ENCODE results near the gene SIL1. TPM values are rescaled to one million over a fixed set of nuclear protein-coding genes. Genes with fewer than 3 reads are reported as not detected.
A peak's percentile ranks its signal among the peaks of the same experiment; 100 is the strongest.

The SIL1 gene
- total and polyA plus RNA-seq, 2 of the 4 experiments (the other 2 are of a cell fraction) = 56.1 to 66.0 TPM

DNA sequence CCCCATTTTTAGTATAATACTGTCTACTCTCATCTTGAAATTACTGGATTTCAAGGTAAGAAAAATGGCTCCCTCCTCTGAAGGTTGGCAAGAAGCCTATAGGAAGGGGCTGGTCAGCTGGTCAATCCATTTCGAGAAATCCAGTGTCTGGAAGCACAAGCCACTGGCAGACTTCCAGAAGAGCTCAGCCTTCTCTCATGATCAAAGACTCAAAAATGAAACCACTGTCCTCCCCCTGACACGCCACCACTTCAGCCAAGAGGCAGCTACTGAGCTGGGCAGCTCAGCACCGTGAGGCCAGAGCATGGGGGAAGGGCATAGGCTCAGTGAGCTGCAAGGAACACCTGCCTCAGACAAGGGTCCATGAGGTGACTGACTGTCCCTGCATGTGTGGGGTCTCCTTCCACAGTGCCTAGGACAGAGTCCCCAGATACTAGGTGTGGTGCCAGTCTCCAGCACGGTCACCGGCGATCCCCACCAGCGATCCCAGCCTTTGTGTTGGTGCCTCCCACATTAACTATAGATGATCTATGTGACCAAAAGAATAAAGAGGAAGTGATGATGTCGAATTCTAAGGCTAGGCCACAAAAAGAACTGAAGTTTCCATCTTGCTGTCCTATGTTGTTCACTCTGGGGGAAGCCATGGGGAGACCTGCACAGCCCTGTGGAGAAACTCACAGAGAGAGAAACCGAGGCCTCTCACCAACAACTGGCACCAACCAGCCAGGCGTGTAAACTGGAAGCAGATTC is 222.9 kb downstream of the SIL1 start:
- no peaks in the 10 kb centered on the region for H4K20me1 ChIP-seq (ENCODE audit: insufficient read depth, low read length)
- peak overlapping the region; percentile 17 for H2AFZ ChIP-seq (replicated peaks; ENCODE audit: low read length, poor library complexity)
- H3K56ac ChIP-seq (ENCODE audit: extremely low read depth, insufficient read depth, low read length) = no peak overlapping the region
- no peaks in the 10 kb centered on the region for H3K36me3 ChIP-seq (ENCODE audit: control insufficient read depth, insufficient read depth, low read length)
- peak overlapping the region; percentile 36 for H2BK5ac ChIP-seq (ENCODE audit: low read depth, low read length, poor library complexity, severe bottlenecking)
- no peak overlapping the region for H3K18ac ChIP-seq (ENCODE audit: low read depth, low read length)
- intact Hi-C loops (cut with micrococcal nuclease) = no loop called here
- H2BK15ac ChIP-seq (ENCODE audit: low read depth, low read length) = no peak overlapping the region
- CTCF ChIA-PET = interaction anchor here (0.9 kb wide), 1 partner anchor 12 kb away, joined by 3 read pairs; no protein-coding TSS in a partner anchor
- WGBS, 2 experiments (ENCODE audit: extremely low coverage in 2 of 2, insufficient read length in 1 of 2) = no CpG with 5 or more reads among the region's 10 CpGs
- no peak overlapping the region; the same call in 1 of the 2 replicates for H3K14ac ChIP-seq (replicated peaks; ENCODE audit: low read depth, low read length)
- no peak overlapping the region for H3K27ac ChIP-seq (ENCODE audit: insufficient read depth, low read length)
- H3K9ac ChIP-seq (ENCODE audit: low read depth, low read length) = no peak overlapping the region
- H2BK120ac ChIP-seq (ENCODE audit: low read depth, low read length) = no peak overlapping the region
- ATAC-seq (ENCODE audit: low read depth) (peak; percentile 50), DNase-seq (peak; percentile 84)
- H4K91ac ChIP-seq (ENCODE audit: insufficient read depth, low read depth, low read length) = no peak overlapping the region
- peaks cover 9% of the 10 kb centered on the region for H3K4me1 ChIP-seq (ENCODE audit: control insufficient read depth, insufficient read depth, low read length)
- no peak overlapping the region; a peak in 1 of 4 replicates for H4K8ac ChIP-seq (ENCODE audit: low read depth in 2 of 2, low read length in 2 of 2)
- peaks cover 14% of the 10 kb centered on the region for H3K9me1 ChIP-seq (ENCODE audit: insufficient read depth, low read length)
- no peaks in the 10 kb centered on the region for H3K27me3 ChIP-seq (ENCODE audit: control insufficient read depth, insufficient read depth, low read length)
- H3K79me1 ChIP-seq (ENCODE audit: low read depth in 1 of 2, low read length in 2 of 2) = peaks cover 0 to 9% of the 10 kb centered on the region in 2 experiments; a peak in 1 of 4 replicates
- H2BK20ac ChIP-seq (ENCODE audit: low read depth, low read length) = peak overlapping the region; percentile 23; the same call in 1 of the 2 replicates
- no peak overlapping the region for H2AK9ac ChIP-seq (replicated peaks; ENCODE audit: low read depth, low read length, poor library complexity)
- 0 out of 2 replicates have a peak overlapping the region, but pooled peaks have one; percentile 1 for H4K5ac ChIP-seq (ENCODE audit: low read depth, low read length)
- H3K4me3 ChIP-seq (ENCODE audit: insufficient read depth, low read depth, low read length) = no peak overlapping the region
- dilution Hi-C loops (cut with HindIII; ENCODE audit: low sequenced_read_pairs, unreplicated experiment) = no loop called here
- H3K4ac ChIP-seq (ENCODE audit: low read depth, low read length) = peak overlapping the region; percentile 64; the same call in 1 of the 2 replicates
- H2AK5ac ChIP-seq (ENCODE audit: low read depth, low read length) = peak overlapping the region; percentile 47; the same call in 1 of the 2 replicates
- no peak for TF ChIP-seq CHD1 (IDR thresholded peaks at IDR 0.05; ENCODE audit: low read depth, low read length)
- no peak for TF ChIP-seq FOS (IDR thresholded peaks at IDR 0.05; ENCODE audit: low read depth, low read length)
- TF ChIP-seq, protein P1, sequence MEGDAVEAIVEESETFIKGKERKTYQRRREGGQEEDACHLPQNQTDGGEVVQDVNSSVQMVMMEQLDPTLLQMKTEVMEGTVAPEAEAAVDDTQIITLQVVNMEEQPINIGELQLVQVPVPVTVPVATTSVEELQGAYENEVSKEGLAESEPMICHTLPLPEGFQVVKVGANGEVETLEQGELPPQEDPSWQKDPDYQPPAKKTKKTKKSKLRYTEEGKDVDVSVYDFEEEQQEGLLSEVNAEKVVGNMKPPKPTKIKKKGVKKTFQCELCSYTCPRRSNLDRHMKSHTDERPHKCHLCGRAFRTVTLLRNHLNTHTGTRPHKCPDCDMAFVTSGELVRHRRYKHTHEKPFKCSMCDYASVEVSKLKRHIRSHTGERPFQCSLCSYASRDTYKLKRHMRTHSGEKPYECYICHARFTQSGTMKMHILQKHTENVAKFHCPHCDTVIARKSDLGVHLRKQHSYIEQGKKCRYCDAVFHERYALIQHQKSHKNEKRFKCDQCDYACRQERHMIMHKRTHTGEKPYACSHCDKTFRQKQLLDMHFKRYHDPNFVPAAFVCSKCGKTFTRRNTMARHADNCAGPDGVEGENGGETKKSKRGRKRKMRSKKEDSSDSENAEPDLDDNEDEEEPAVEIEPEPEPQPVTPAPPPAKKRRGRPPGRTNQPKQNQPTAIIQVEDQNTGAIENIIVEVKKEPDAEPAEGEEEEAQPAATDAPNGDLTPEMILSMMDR (conservative IDR thresholded peaks at IDR 0.05; ENCODE audit: low read depth, low read length) = no peak
- TF ChIP-seq, protein P2, sequence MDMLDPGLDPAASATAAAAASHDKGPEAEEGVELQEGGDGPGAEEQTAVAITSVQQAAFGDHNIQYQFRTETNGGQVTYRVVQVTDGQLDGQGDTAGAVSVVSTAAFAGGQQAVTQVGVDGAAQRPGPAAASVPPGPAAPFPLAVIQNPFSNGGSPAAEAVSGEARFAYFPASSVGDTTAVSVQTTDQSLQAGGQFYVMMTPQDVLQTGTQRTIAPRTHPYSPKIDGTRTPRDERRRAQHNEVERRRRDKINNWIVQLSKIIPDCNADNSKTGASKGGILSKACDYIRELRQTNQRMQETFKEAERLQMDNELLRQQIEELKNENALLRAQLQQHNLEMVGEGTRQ (IDR thresholded peaks at IDR 0.05; ENCODE audit: low read depth, low read length) = peak; percentile 74
- no peak for TF ChIP-seq MXI1 (IDR thresholded peaks at IDR 0.05; ENCODE audit: borderline replicate concordance, low read depth, low read length)
- TF ChIP-seq, protein P3, sequence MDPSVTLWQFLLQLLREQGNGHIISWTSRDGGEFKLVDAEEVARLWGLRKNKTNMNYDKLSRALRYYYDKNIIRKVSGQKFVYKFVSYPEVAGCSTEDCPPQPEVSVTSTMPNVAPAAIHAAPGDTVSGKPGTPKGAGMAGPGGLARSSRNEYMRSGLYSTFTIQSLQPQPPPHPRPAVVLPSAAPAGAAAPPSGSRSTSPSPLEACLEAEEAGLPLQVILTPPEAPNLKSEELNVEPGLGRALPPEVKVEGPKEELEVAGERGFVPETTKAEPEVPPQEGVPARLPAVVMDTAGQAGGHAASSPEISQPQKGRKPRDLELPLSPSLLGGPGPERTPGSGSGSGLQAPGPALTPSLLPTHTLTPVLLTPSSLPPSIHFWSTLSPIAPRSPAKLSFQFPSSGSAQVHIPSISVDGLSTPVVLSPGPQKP (IDR thresholded peaks at IDR 0.05; ENCODE audit: borderline replicate concordance, low read depth, low read length) = no peak
- no peak for TF ChIP-seq RAD21 (IDR thresholded peaks at IDR 0.05; ENCODE audit: low read length)
- no peak for TF ChIP-seq CEBPB (IDR thresholded peaks at IDR 0.05; ENCODE audit: low read depth, low read length)
- POLR2A ChIA-PET (ENCODE audit: unreplicated experiment) = no interaction called here
- H3K23ac ChIP-seq (ENCODE audit: low read depth, low read length) = no peak overlapping the region
- no TSS peak for BruUV-seq (replicated peaks)
- in situ Hi-C loops (cut with MboI; ENCODE audit: low sequenced_read_pairs) = no loop called here
- H3K4me2 ChIP-seq (ENCODE audit: low read depth, low read length) = no peak overlapping the region
- no peaks in the 10 kb centered on the region for H3K9me3 ChIP-seq (ENCODE audit: control insufficient read depth, insufficient read depth, low read length)
